ENCODE measurements around the gene CSMD2. TPM values are rescaled to one million over a fixed set of nuclear protein-coding genes. Genes with fewer than 3 reads are reported as not detected.

The CSMD2 gene
- total and polyA plus RNA-seq, 2 of the 8 experiments (the other 6 are each of a cell fraction or from before 2014, with no cell fraction given): 7.0 to 14.7 TPM

- 93% methylated on average over 12 of the region's 12 CpGs; no CpG with 5 or more reads in 1 of the 2 experiments for WGBS, 2 experiments (ENCODE audit: extremely low coverage in 1 of 2, insufficient coverage in 1 of 2, insufficient read length in 1 of 2, insufficient replicate concordance in 2 of 2, low coverage in 1 of 2, low lambda C conversion rate in 2 of 2, missing lambda C conversion rate in 1 of 2)
- Histone ChIP-seq H4K91ac (replicated peaks; ENCODE audit: insufficient read length, low read length) (no peak overlapping the region), H4K8ac (ENCODE audit: extremely low read depth, insufficient read depth, low read length) (no peak overlapping the region), H3K4me3 (ENCODE audit: extremely low read depth in 1 of 4, insufficient read depth in 2 of 4, low read depth in 3 of 4, low read length in 4 of 4) (no peak overlapping the region), H3K79me1 (ENCODE audit: low read depth, low read length) (no peaks in the 10 kb centered on the region), H3K56ac (replicated peaks; ENCODE audit: insufficient read length, low read depth, low read length) (no peak overlapping the region), H3K18ac (ENCODE audit: extremely low read depth, low read length) (no peak overlapping the region), H3K23ac (ENCODE audit: insufficient read length) (no peak overlapping the region), H2AFZ (ENCODE audit: low read length) (no peak overlapping the region), H3K27me3 (replicated peaks in 1 of 4; ENCODE audit: control insufficient read depth in 3 of 4, extremely low read depth in 1 of 4, insufficient read depth in 3 of 4, low read length in 3 of 4) (no peaks in the 10 kb centered on the region), H3K14ac (ENCODE audit: insufficient read length) (no peak overlapping the region), H2BK12ac (ENCODE audit: low read depth, low read length) (no peak overlapping the region), H2BK120ac (replicated peaks; ENCODE audit: low read depth, low read length) (no peak overlapping the region), H2BK15ac (ENCODE audit: low read length) (no peak overlapping the region), H3K27ac (ENCODE audit: low read depth, low read length) (no peak overlapping the region), H4K5ac (ENCODE audit: insufficient read length, low read depth, low read length) (no peak overlapping the region), H2BK5ac (ENCODE audit: low read depth, low read length) (no peak overlapping the region; the same call in 1 of the 2 replicates), H3K79me2 (ENCODE audit: control insufficient read depth in 1 of 2, insufficient read depth in 2 of 2, low read length in 2 of 2) (no peaks in the 10 kb centered on the region), H4K20me1 (replicated peaks in 1 of 2; ENCODE audit: control insufficient read depth in 1 of 2, insufficient read depth in 2 of 2, low read length in 2 of 2) (no peaks in the 10 kb centered on the region), H3K4ac (replicated peaks; ENCODE audit: insufficient read length, low read depth, low read length) (no peak overlapping the region), H3K23me2 (ENCODE audit: low read depth, low read length) (no peaks in the 10 kb centered on the region), H2AK5ac (ENCODE audit: low read depth, low read length) (no peak overlapping the region), H3K9ac (replicated peaks in 1 of 4; ENCODE audit: extremely low read depth in 1 of 4, low read depth in 3 of 4, low read length in 3 of 4) (no peak overlapping the region), H3K4me2 (ENCODE audit: insufficient read depth in 1 of 2, low read depth in 2 of 2, low read length in 2 of 2) (no peak overlapping the region), H3K4me1 (replicated peaks in 1 of 4; ENCODE audit: control insufficient read depth in 3 of 4, insufficient read depth in 4 of 4, low read length in 3 of 4) (no peaks in the 10 kb centered on the region), H2BK20ac (ENCODE audit: low read length) (no peak overlapping the region), H3K36me3 (ENCODE audit: control insufficient read depth in 2 of 4, insufficient read depth in 4 of 4, low read length in 3 of 4) (peaks cover 0 to 10% (median 4%) of the 10 kb centered on the region in 4 experiments; a peak in 4 of 8 replicates), H3K9me3 (ENCODE audit: insufficient read depth in 2 of 2, low read depth in 1 of 2, low read length in 1 of 2) (no peaks in the 10 kb centered on the region)
- DNase-seq (ENCODE audit: low read depth in 1 of 2, low spot score in 2 of 2): no peak
- FAIRE-seq: no peak
- ChIA-PET POLR2A (ENCODE audit: partially characterized antibody) (interaction anchor here (0.8 kb wide), 1 partner anchor 46 kb away, joined by 3 read pairs; no protein-coding TSS in a partner anchor), CTCF (ENCODE audit: partially characterized antibody) (interaction anchor here (0.8 to 8.8 kb wide), 6 partner anchors 11 to 824 kb away, joined by 3 to 60 read pairs (median 6); no protein-coding TSS in a partner anchor)
- TF ChIP-seq TAF7 (optimal IDR thresholded peaks at IDR 0.05; ENCODE audit: borderline replicate concordance, low read depth, low read length) (no peak), YY1 (IDR thresholded peaks at IDR 0.05; ENCODE audit: low read depth, low read length) (no peak), BRCA1 (IDR thresholded peaks at IDR 0.05; ENCODE audit: low read depth, low read length) (no peak), FOSL1 (IDR thresholded peaks at IDR 0.05; ENCODE audit: insufficient read depth, low read depth, low read length) (no peak), KDM4A (IDR thresholded peaks at IDR 0.05; ENCODE audit: low read depth, low read length, severe bottlenecking) (no peak), RAD21 (IDR thresholded peaks at IDR 0.05 in 1 of 2, conservative IDR thresholded peaks at IDR 0.05 in 1 of 2; ENCODE audit: low read depth in 2 of 2, low read length in 2 of 2) (no peak), SP4 (IDR thresholded peaks at IDR 0.05; ENCODE audit: low read length) (no peak), TBP (IDR thresholded peaks at IDR 0.05; ENCODE audit: low read depth, low read length) (no peak), EGR1 (IDR thresholded peaks at IDR 0.05; ENCODE audit: borderline replicate concordance, low read depth, low read length) (no peak), RXRA (IDR thresholded peaks at IDR 0.05; ENCODE audit: insufficient read depth, low read depth, low read length) (no peak), CTCF (IDR thresholded peaks at IDR 0.05; ENCODE audit: control extremely low read depth in 1 of 3, insufficient read depth in 1 of 3, low read depth in 1 of 3, low read length in 3 of 3) (no peak), TAF1 (IDR thresholded peaks at IDR 0.05; ENCODE audit: low read depth, low read length) (no peak)
These were observed 511.8 kb downstream of the CSMD2 start for GRCh38 chr1:33653226-33653625.
